K562 (cell line): ENCODE results near the gene EPOP. TPM values are rescaled to one million over a fixed set of nuclear protein-coding genes. Genes with fewer than 3 reads are reported as not detected.

Source experiments
- CC2D1A ChIP-seq: fragments of 450-650 bp; IDR thresholded peaks from 2 replicates; pipeline ENCODE4 v1.6.1; 2017; ENCODE audit warnings: mild to moderate bottlenecking
- FOXA3 ChIP-seq, 2 experiments: fragments of 450-650 bp in 1 of 2; sonication (generic) in 1 of 2; formaldehyde crosslinking; IDR thresholded peaks in 1 of 2; conservative IDR thresholded peaks in 1 of 2; 2 replicates each; pipeline versions ENCODE4 v1.4.0 to v1.8.0; 2020 to 2022; ENCODE audit warnings: mild to moderate bottlenecking in 2 of 2, missing genetic modification reagents in 1 of 2
- KHSRP ChIP-seq: fragments of 450-650 bp; IDR thresholded peaks from 2 replicates; pipeline ENCODE4 v1.6.1; 2017
- KLF6 ChIP-seq: fragments of 250-450 bp; sonication (Bioruptor Pico); IDR thresholded peaks from 2 replicates; pipeline ENCODE4 v1.4.0; 2020; ENCODE audit warnings: mild to moderate bottlenecking, moderate library complexity, borderline replicate concordance
- RBM39 ChIP-seq: fragments of 200-400 bp; formaldehyde crosslinking; optimal IDR thresholded peaks from 2 replicates; pipeline ENCODE3; 2018; ENCODE audit warnings: low read depth, low read length
- SMAD4 ChIP-seq: fragments of 250-450 bp; sonication (Bioruptor Pico); conservative IDR thresholded peaks from 2 replicates; pipeline ENCODE4 v1.8.0; 2021; ENCODE audit warnings: inconsistent platforms, mild to moderate bottlenecking, moderate library complexity
- SMARCE1 ChIP-seq: fragments of 450-650 bp; IDR thresholded peaks from 2 replicates; pipeline ENCODE4 v1.7.1; 2016; ENCODE audit warnings: mild to moderate bottlenecking
- SRSF9 ChIP-seq: fragments of 200-400 bp; formaldehyde crosslinking; IDR thresholded peaks from 2 replicates; pipeline ENCODE4 v1.6.1; 2017; ENCODE audit warnings: low read depth, low read length, borderline replicate concordance
- U2AF1 ChIP-seq: fragments of 200-400 bp; formaldehyde crosslinking; optimal IDR thresholded peaks from 2 replicates; pipeline ENCODE3; 2017; ENCODE audit warnings: mild to moderate bottlenecking, low read depth, low read length, moderate library complexity
- ZNF586 ChIP-seq: fragments of 450-650 bp; formaldehyde crosslinking; conservative IDR thresholded peaks from 2 replicates; pipeline ENCODE4 v1.4.0; 2020; ENCODE audit warnings: mild to moderate bottlenecking, moderate library complexity
- polyA plus RNA-seq, 8 experiments: library from polyadenylated mRNA; depleted of rRNA in 4 of 8; stranded (reverse) in 5 of 8; unstranded in 3 of 8; fragments of >200 nt; fragmentation: Nextera tagmentation in 2 of 8; fragmentation: Illumina TruSeq in 1 of 8; extraction: Ambion mirVana in 2 of 8; extraction: Trizol in 1 of 8; gene quantifications; 2 replicates each; pipeline versions ENCODE4 v1.2.1 to v1.2.3, GENCODE V29; 2011 to 2014; ENCODE audit warnings: inconsistent platforms in 1 of 8, missing spikeins in 1 of 8
- total RNA-seq, 7 experiments: library from RNA; depleted of rRNA in 6 of 7; stranded (reverse); fragments of >200 nt in 6 of 7; fragmentation: Illumina TruSeq in 2 of 7; extraction: Trizol in 2 of 7; gene quantifications; 2 replicates each; pipeline versions ENCODE4 v1.2.1 to v1.2.3, GENCODE V29; 2011 to 2021; ENCODE audit warnings: low replicate concordance in 1 of 7
- TF ChIP-seq, protein P1 (sequence below): fragments of 450-650 bp; IDR thresholded peaks from 2 replicates; pipeline ENCODE4 v1.6.1; 2018; ENCODE audit not compliant: partially characterized antibody
- TF ChIP-seq, protein P2 (sequence below): fragments of 250-450 bp; sonication (Bioruptor Pico); IDR thresholded peaks from 2 replicates; pipeline ENCODE4 v1.5.1; 2021; ENCODE audit warnings: mild to moderate bottlenecking
- TF ChIP-seq, protein P3 (sequence below): fragments of 450-650 bp; IDR thresholded peaks from 2 replicates; pipeline ENCODE4 v1.6.1; 2017; ENCODE audit warnings: mild to moderate bottlenecking, moderate library complexity
- TF ChIP-seq, protein P4 (sequence below): fragments of 450-650 bp; formaldehyde crosslinking; IDR thresholded peaks from 2 replicates; pipeline ENCODE4 v1.4.0; 2022; ENCODE audit warnings: missing genetic modification characterization
- TF ChIP-seq, protein P5 (sequence below), 2 experiments: IDR thresholded peaks; 2 replicates each; pipeline ENCODE4 v1.6.1; 2011; ENCODE audit warnings: borderline replicate concordance in 1 of 2, control low read depth in 1 of 2, low read depth in 1 of 2, low read length in 1 of 2, mild to moderate bottlenecking in 1 of 2, mixed read lengths in 1 of 2, moderate library complexity in 1 of 2; ENCODE audit not compliant: insufficient read depth in 1 of 2, insufficient read length in 1 of 2, poor library complexity in 1 of 2, severe bottlenecking in 1 of 2; ENCODE audit errors: extremely low read depth in 1 of 2
- TF ChIP-seq, protein P6 (sequence below): sonication (generic); formaldehyde crosslinking; IDR thresholded peaks from 2 replicates; pipeline ENCODE4 v1.4.0; 2020; ENCODE audit warnings: mild to moderate bottlenecking, missing genetic modification reagents

EPOP gene
- total and polyA plus RNA-seq, 9 of the 15 experiments (the other 6 are each of a cell fraction or from before 2014, with no cell fraction given): 0.41 to 10.6 (median 4.6) TPM

DNA sequence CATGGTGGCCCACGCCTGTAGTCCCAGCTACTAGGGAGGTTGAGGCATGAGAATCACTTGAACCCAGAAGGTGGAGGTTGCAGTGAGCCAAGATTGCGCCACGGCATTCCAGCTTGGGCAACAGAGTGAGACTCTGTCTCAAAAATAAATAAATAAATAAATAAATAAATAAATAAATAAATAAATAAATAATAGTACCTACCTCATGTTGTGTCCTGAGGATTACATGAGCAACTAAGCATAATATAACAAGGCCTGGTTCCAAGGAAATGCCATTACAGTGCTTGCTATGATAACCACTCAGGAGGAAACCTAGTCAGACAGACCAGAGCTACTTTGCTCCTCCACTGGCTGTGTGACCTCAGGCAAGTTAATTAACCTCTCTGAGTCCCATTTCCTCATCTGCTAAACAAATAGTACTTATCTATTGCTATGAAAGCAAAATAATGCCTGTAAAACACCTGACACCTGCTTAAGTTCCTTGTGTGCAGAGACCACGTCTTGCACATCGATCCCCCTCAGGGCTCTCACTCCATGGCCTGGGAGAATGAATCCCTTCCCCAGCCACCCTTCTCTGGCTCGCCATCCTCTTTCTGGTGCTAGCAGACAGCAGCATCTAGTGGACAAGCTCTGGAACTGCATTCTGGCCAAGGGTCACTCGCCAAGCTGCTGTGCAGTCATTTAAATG lies 7.5 kb downstream of the EPOP start (continued):
- TF ChIP-seq, protein P1, sequence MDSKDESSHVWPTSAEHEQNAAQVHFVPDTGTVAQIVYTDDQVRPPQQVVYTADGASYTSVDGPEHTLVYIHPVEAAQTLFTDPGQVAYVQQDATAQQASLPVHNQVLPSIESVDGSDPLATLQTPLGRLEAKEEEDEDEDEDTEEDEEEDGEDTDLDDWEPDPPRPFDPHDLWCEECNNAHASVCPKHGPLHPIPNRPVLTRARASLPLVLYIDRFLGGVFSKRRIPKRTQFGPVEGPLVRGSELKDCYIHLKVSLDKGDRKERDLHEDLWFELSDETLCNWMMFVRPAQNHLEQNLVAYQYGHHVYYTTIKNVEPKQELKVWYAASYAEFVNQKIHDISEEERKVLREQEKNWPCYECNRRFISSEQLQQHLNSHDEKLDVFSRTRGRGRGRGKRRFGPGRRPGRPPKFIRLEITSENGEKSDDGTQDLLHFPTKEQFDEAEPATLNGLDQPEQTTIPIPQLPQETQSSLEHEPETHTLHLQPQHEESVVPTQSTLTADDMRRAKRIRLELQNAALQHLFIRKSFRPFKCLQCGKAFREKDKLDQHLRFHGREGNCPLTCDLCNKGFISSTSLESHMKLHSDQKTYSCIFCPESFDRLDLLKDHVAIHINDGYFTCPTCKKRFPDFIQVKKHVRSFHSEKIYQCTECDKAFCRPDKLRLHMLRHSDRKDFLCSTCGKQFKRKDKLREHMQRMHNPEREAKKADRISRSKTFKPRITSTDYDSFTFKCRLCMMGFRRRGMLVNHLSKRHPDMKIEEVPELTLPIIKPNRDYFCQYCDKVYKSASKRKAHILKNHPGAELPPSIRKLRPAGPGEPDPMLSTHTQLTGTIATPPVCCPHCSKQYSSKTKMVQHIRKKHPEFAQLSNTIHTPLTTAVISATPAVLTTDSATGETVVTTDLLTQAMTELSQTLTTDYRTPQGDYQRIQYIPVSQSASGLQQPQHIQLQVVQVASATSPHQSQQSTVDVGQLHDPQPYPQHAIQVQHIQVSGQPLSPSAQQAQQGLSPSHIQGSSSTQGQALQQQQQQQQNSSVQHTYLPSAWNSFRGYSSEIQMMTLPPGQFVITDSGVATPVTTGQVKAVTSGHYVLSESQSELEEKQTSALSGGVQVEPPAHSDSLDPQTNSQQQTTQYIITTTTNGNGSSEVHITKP: no peak
- TF ChIP-seq, protein P2, sequence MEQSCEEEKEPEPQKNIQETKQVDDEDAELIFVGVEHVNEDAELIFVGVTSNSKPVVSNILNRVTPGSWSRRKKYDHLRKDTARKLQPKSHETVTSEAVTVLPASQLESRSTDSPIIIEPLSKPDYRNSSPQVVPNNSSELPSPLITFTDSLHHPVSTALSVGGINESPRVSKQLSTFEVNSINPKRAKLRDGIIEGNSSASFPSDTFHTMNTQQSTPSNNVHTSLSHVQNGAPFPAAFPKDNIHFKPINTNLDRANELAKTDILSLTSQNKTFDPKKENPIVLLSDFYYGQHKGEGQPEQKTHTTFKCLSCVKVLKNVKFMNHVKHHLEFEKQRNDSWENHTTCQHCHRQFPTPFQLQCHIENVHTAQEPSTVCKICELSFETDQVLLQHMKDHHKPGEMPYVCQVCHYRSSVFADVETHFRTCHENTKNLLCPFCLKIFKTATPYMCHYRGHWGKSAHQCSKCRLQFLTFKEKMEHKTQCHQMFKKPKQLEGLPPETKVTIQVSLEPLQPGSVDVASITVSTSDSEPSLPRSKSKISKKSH (CRISPR knock-in tag): no peak
- TF ChIP-seq ZNF586 (CRISPR knock-in tag) (no peak), FOXA3 (CRISPR knock-in tag; conservative IDR thresholded peaks at IDR 0.05 in 1 of 2, IDR thresholded peaks at IDR 0.05 in 1 of 2) (no peak), RBM39 (no peak), SMAD4 (CRISPR knock-in tag) (no peak), KLF6 (CRISPR knock-in tag) (no peak), CC2D1A (peak; percentile 79), U2AF1 (no peak), SRSF9 (no peak), KHSRP (no peak), SMARCE1 (no peak)
- TF ChIP-seq, protein P3, sequence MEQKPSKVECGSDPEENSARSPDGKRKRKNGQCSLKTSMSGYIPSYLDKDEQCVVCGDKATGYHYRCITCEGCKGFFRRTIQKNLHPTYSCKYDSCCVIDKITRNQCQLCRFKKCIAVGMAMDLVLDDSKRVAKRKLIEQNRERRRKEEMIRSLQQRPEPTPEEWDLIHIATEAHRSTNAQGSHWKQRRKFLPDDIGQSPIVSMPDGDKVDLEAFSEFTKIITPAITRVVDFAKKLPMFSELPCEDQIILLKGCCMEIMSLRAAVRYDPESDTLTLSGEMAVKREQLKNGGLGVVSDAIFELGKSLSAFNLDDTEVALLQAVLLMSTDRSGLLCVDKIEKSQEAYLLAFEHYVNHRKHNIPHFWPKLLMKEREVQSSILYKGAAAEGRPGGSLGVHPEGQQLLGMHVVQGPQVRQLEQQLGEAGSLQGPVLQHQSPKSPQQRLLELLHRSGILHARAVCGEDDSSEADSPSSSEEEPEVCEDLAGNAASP: no peak
- TF ChIP-seq, protein P4, sequence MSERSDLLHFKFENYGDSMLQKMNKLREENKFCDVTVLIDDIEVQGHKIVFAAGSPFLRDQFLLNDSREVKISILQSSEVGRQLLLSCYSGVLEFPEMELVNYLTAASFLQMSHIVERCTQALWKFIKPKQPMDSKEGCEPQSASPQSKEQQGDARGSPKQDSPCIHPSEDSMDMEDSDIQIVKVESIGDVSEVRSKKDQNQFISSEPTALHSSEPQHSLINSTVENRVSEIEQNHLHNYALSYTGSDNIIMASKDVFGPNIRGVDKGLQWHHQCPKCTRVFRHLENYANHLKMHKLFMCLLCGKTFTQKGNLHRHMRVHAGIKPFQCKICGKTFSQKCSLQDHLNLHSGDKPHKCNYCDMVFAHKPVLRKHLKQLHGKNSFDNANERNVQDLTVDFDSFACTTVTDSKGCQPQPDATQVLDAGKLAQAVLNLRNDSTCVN: no peak
- TF ChIP-seq, protein P5, sequence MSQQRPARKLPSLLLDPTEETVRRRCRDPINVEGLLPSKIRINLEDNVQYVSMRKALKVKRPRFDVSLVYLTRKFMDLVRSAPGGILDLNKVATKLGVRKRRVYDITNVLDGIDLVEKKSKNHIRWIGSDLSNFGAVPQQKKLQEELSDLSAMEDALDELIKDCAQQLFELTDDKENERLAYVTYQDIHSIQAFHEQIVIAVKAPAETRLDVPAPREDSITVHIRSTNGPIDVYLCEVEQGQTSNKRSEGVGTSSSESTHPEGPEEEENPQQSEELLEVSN (IDR thresholded peaks at IDR 0.05; ENCODE audit: borderline replicate concordance in 1 of 2, extremely low read depth in 1 of 2, insufficient read depth in 1 of 2, insufficient read length in 1 of 2, low read depth in 1 of 2, low read length in 1 of 2, poor library complexity in 1 of 2, severe bottlenecking in 1 of 2): no peak
- TF ChIP-seq, protein P6, sequence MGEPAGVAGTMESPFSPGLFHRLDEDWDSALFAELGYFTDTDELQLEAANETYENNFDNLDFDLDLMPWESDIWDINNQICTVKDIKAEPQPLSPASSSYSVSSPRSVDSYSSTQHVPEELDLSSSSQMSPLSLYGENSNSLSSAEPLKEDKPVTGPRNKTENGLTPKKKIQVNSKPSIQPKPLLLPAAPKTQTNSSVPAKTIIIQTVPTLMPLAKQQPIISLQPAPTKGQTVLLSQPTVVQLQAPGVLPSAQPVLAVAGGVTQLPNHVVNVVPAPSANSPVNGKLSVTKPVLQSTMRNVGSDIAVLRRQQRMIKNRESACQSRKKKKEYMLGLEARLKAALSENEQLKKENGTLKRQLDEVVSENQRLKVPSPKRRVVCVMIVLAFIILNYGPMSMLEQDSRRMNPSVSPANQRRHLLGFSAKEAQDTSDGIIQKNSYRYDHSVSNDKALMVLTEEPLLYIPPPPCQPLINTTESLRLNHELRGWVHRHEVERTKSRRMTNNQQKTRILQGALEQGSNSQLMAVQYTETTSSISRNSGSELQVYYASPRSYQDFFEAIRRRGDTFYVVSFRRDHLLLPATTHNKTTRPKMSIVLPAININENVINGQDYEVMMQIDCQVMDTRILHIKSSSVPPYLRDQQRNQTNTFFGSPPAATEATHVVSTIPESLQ: no peak
